Lower lobe of right lung (tissue), 2 donors: ENCODE measurements around the gene TEX35. TPM values are rescaled to one million over a fixed set of nuclear protein-coding genes. Genes with fewer than 3 reads are reported as not detected.

ENCODE experiments used
- ATAC-seq, 2 donors: fragments of 200-7000 bp; cut with Tn5 transposase; one replicate each; pipeline ENCODE4 v1.9.1; 2020 to 2022; ENCODE audit warnings: mild to moderate bottlenecking in 2 of 2, moderate library complexity in 2 of 2
- DNase-seq: peaks from one replicate; pipeline ENCODE4 v3.0.0-alpha.2; 2020
- H3K27ac ChIP-seq: fragments of 200-600 bp; one replicate; pipeline ENCODE4 v1.8.0; 2022
- H3K27me3 ChIP-seq: fragments of 200-600 bp; one replicate; pipeline ENCODE4 v1.8.0; 2022; ENCODE audit warnings: low read depth
- H3K36me3 ChIP-seq: fragments of 200-600 bp; one replicate; pipeline ENCODE4 v1.8.0; 2022; ENCODE audit warnings: mild to moderate bottlenecking
- H3K4me1 ChIP-seq: fragments of 200-600 bp; one replicate; pipeline ENCODE4 v1.8.0; 2022
- H3K4me3 ChIP-seq: fragments of 200-600 bp; one replicate; pipeline ENCODE4 v1.8.0; 2022; ENCODE audit warnings: mild to moderate bottlenecking
- H3K9me3 ChIP-seq: fragments of 200-600 bp; one replicate; pipeline ENCODE4 v1.8.0; 2022
- intact Hi-C: fragments of 100-400 bp; cut with DNase I; formaldehyde crosslinking; loops from one replicate; pipeline ENCODE4 v1.11.0; 2022
- total RNA-seq: library from RNA; stranded (reverse); fragmentation: NEBNext Ultra II Directional; extraction: Animal tissue kit (Norgen Biotek cat#: 25700); gene quantifications from one replicate; pipeline ENCODE4 v1.2.1, GENCODE V29; 2021
- TF ChIP-seq, protein P1 (sequence below): fragments of 200-600 bp; IDR thresholded peaks from one replicate; pipeline ENCODE4 v1.8.0; 2022; ENCODE audit warnings: antibody characterized with exemption, mild to moderate bottlenecking
- donor health status: DM: no; HTN: yes; CAD: no; lungs with severe emphysema.

TEX35 gene
- total RNA-seq, 1 donor from 2014 or later, result not detected

- ATAC-seq (no peak), DNase-seq (no peak)
- intact Hi-C loops, result loop anchor here (10.0 kb wide), 1 partner anchor 466 kb away; no protein-coding TSS in a partner anchor
- H3K4me3 ChIP-seq, result no peak overlapping the region
- H3K36me3 ChIP-seq, result no peaks in the 10 kb centered on the region
- H3K27me3 ChIP-seq, result no peaks in the 10 kb centered on the region
- no peak overlapping the region for H3K27ac ChIP-seq
- TF ChIP-seq, protein P1, sequence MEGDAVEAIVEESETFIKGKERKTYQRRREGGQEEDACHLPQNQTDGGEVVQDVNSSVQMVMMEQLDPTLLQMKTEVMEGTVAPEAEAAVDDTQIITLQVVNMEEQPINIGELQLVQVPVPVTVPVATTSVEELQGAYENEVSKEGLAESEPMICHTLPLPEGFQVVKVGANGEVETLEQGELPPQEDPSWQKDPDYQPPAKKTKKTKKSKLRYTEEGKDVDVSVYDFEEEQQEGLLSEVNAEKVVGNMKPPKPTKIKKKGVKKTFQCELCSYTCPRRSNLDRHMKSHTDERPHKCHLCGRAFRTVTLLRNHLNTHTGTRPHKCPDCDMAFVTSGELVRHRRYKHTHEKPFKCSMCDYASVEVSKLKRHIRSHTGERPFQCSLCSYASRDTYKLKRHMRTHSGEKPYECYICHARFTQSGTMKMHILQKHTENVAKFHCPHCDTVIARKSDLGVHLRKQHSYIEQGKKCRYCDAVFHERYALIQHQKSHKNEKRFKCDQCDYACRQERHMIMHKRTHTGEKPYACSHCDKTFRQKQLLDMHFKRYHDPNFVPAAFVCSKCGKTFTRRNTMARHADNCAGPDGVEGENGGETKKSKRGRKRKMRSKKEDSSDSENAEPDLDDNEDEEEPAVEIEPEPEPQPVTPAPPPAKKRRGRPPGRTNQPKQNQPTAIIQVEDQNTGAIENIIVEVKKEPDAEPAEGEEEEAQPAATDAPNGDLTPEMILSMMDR, result no peak
- no peaks in the 10 kb centered on the region for H3K9me3 ChIP-seq
- peaks cover 20% of the 10 kb centered on the region for H3K4me1 ChIP-seq
Observed at GRCh38 chr1:178538192-178538916, 25.4 kb downstream of the TEX35 start.

- ATAC-seq (no peak), DNase-seq (no peak)
- H3K9me3 ChIP-seq, result no peaks in the 10 kb centered on the region
- no peak overlapping the region for H3K27ac ChIP-seq
- H3K36me3 ChIP-seq, result no peaks in the 10 kb centered on the region
- TF ChIP-seq, protein P1, result no peak
- intact Hi-C loops, result loop anchor here (10.0 kb wide), 1 partner anchor 466 kb away; no protein-coding TSS in a partner anchor
- no peaks in the 10 kb centered on the region for H3K27me3 ChIP-seq
- H3K4me1 ChIP-seq, result peaks cover 20% of the 10 kb centered on the region
- no peak overlapping the region for H3K4me3 ChIP-seq
Observed at GRCh38 chr1:178539291-178539690, 26.4 kb downstream of the TEX35 start.

GRCh38 chr1:178540204-178540603 is 27.3 kb downstream of the TEX35 start:
- peaks cover 20% of the 10 kb centered on the region for H3K4me1 ChIP-seq
- H3K9me3 ChIP-seq, result no peaks in the 10 kb centered on the region
- intact Hi-C loops, result loop anchor here (5.0 kb wide), 1 partner anchor 212 kb away; no protein-coding TSS in a partner anchor
- ATAC-seq, result no peak
- TF ChIP-seq, protein P1, result no peak
- no peak overlapping the region for H3K4me3 ChIP-seq
- H3K27ac ChIP-seq, result no peak overlapping the region
- H3K27me3 ChIP-seq, result no peaks in the 10 kb centered on the region
- no peaks in the 10 kb centered on the region for H3K36me3 ChIP-seq
- no peak for DNase-seq

DNA sequence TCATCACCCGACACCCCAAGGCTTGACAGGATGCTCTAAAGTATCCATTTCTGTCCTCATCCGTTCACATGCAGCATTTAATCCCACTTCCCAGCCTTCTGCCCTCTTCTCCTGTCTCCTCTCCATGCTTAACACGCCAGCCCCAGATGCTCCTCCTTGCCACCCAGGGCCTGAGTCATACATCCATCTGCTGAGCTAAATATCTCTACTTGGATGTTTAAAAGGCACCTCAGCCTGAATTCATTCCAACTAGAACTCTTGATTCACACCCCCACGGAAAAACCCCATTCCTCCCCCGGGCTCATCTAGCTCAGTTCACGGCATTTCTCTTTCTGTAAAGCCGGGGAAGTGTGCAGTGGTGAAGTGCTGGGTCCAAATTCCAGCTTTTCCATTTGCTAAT is 27.7 kb downstream of the TEX35 start:
- peaks cover 20% of the 10 kb centered on the region for H3K4me1 ChIP-seq
- TF ChIP-seq, protein P1, result no peak
- no peaks in the 10 kb centered on the region for H3K9me3 ChIP-seq
- no peaks in the 10 kb centered on the region for H3K27me3 ChIP-seq
- H3K36me3 ChIP-seq, result no peaks in the 10 kb centered on the region
- no peak overlapping the region for H3K27ac ChIP-seq
- DNase-seq (no peak), ATAC-seq (no peak)
- intact Hi-C loops, result loop anchor here (5.0 kb wide), 1 partner anchor 212 kb away; no protein-coding TSS in a partner anchor
- no peak overlapping the region for H3K4me3 ChIP-seq

- Histone ChIP-seq H3K27me3 (no peaks in the 10 kb centered on the region), H3K9me3 (no peaks in the 10 kb centered on the region), H3K27ac (no peak overlapping the region)
Observed at GRCh38 chr1:178541379-178541778, 28.5 kb downstream of the TEX35 start.

More at GRCh38 chr1:178541379-178541778, 28.5 kb downstream of the TEX35 start:
- TF ChIP-seq, protein P1, result no peak
- no peaks in the 10 kb centered on the region for H3K36me3 ChIP-seq
- peaks cover 17% of the 10 kb centered on the region for H3K4me1 ChIP-seq
- intact Hi-C loops, result loop anchor here (5.0 kb wide), 1 partner anchor 211 kb away; no protein-coding TSS in a partner anchor
- ATAC-seq, result no peak
- H3K4me3 ChIP-seq, result peak overlapping the region; percentile 86
- no peak for DNase-seq
